Epithelial cell of esophagus (primary cell): ENCODE measurements around the gene FGGY.

Experiments used
- DNase-seq: peaks from one replicate; pipeline ENCODE4 v3.0.0; 2010; ENCODE audit warnings: low read depth
- H3K4me3 ChIP-seq: 2 replicates; pipeline ENCODE4 v1.5.1; 2011; ENCODE audit warnings: mild to moderate bottlenecking, low read length, control low read depth
- TF ChIP-seq, protein P1 (sequence below): IDR thresholded peaks from 2 replicates; pipeline ENCODE4 v1.5.1; 2011; ENCODE audit warnings: low read depth, mild to moderate bottlenecking, low read length, control low read depth, inconsistent platforms; ENCODE audit not compliant: insufficient read depth; ENCODE audit errors: missing control alignments

The FGGY gene

DNA sequence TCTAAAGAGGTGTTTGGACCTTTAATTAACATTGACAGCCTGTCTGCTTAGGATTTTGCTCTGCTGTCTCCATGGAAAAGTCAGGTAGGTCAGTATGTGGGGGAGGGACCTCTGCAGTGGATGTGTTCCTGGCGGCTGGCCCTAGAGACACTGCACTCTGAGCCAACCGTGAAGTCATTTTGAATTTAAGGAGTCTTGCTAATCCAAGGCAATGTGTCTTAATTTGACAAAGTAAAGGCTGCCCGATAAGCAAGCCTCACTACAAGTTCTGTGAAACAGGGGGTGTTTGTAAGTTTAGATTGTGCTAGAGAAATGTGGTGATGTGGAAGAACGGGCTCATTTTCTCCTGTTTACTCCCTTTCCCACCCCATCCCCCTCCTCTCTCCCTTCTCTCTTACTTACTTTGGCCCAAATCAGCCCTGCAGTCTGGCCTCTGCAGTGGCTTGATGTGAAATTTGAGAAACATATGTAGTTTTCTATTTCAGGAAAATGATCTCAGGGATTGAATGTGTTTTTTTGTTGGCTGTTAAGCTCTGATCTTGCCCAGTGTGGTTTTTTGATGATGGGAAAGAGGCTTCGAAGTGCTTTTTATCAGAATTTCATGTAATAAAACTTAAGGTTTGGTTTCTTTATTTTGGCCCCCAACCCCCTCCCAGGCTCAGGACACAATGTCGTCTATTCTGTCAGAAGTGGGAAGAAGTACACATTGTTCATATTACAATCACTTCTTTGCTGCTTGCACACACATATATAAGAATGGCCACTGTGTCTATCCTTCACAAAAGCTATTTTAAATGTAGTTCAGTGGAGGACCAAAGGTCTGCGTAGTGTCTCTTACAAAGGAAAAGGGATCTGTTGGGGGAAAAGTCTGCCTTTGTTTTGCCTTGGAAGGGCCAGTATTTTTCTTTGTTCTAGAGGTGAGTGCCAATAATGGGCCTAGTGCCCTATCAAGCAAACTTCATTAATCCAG, 96.6 kb downstream of the FGGY start:
- no peak overlapping the region for H3K4me3 ChIP-seq
- TF ChIP-seq, protein P1, sequence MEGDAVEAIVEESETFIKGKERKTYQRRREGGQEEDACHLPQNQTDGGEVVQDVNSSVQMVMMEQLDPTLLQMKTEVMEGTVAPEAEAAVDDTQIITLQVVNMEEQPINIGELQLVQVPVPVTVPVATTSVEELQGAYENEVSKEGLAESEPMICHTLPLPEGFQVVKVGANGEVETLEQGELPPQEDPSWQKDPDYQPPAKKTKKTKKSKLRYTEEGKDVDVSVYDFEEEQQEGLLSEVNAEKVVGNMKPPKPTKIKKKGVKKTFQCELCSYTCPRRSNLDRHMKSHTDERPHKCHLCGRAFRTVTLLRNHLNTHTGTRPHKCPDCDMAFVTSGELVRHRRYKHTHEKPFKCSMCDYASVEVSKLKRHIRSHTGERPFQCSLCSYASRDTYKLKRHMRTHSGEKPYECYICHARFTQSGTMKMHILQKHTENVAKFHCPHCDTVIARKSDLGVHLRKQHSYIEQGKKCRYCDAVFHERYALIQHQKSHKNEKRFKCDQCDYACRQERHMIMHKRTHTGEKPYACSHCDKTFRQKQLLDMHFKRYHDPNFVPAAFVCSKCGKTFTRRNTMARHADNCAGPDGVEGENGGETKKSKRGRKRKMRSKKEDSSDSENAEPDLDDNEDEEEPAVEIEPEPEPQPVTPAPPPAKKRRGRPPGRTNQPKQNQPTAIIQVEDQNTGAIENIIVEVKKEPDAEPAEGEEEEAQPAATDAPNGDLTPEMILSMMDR: no peak
- peak; percentile 12 for DNase-seq

GRCh38 chr1:59394706-59395425, 98.0 kb downstream of the FGGY start:
- no peak overlapping the region for H3K4me3 ChIP-seq
- TF ChIP-seq, protein P1: no peak
- DNase-seq: no peak

DNA sequence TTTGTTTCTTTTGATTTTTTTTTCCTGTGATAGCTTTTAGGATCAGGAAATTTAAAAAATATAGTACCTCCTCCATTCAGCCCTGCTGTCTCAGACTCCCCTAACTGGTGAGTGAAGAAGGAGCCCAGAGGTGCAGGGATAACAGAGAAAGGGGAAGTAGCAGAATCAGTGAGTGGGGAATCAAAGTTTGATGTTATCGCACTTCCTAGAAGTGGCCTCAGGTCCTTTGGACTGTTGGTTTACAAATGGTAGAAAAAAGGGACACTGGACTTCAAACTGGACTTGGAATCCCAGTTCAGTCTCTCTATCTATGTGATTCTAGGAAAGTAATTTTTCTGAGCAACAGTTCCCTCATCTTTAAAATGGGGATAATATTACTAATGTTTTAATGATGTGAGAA, 99.5 kb downstream of the FGGY start:
- TF ChIP-seq, protein P1: no peak
- no peak overlapping the region for H3K4me3 ChIP-seq
- no peak for DNase-seq

GRCh38 chr1:59397139-59397858, 100.4 kb downstream of the FGGY start:
- no peak for DNase-seq
- H3K4me3 ChIP-seq: no peak overlapping the region
- TF ChIP-seq, protein P1: no peak

GRCh38 chr1:59399642-59400041, 102.7 kb downstream of the FGGY start:
- DNase-seq: no peak
- TF ChIP-seq, protein P1: no peak
- no peak overlapping the region for H3K4me3 ChIP-seq

GRCh38 chr1:59401581-59401980, 104.7 kb downstream of the FGGY start:
- TF ChIP-seq, protein P1: no peak
- H3K4me3 ChIP-seq: no peak overlapping the region
- DNase-seq: peak; percentile 16
